HCT116 (cell line): Measurements from ENCODE around the gene DRG2. TPM values are rescaled to one million over a fixed set of nuclear protein-coding genes. Genes with fewer than 3 reads are reported as not detected.

ENCODE experiments used
- ATAC-seq: fragments of 200-7000 bp; cut with Tn5 transposase; 2 replicates; pipeline ENCODE4 v1.9.1; 2020; ENCODE audit warnings: mild to moderate bottlenecking, moderate library complexity
- BruUV-seq: library from RNA; stranded (reverse); fragments of 400-500 nt; replicated peaks from 2 replicates; lab custom pipeline; 2021; lab: Mats Ljungman, UMichigan
- CTCF ChIA-PET: fragments of 300-600 bp; sonication (Branson Sonifier 250); formaldehyde crosslinking; loops from one replicate; lab custom pipeline; 2021; ENCODE audit warnings: antibody characterized with exemption; lab: Charles Lee
- POLR2A ChIA-PET: fragments of 300-600, 350-600 bp; sonication (Branson Sonifier 250); formaldehyde crosslinking; loops from one replicate; lab custom pipeline; 2021; ENCODE audit warnings: antibody characterized with exemption; lab: Charles Lee
- RAD21 ChIA-PET, 2 experiments: fragments of 300-600 bp; sonication (Branson Sonifier 250); formaldehyde crosslinking; loops; one replicate each; lab custom pipeline; 2023; ENCODE audit warnings: low total read pairs in 2 of 2; ENCODE audit not compliant: uncharacterized antibody in 2 of 2, unreplicated experiment in 2 of 2, low non-redundant PET in 1 of 2; lab: Charles Lee
- DNase-seq: peaks from one replicate; pipeline ENCODE4 v3.0.0-alpha.2; 2010; ENCODE audit warnings: low read depth, low spot score
- H2AFZ ChIP-seq: fragments of 200-600 bp; shearing (Covaris generic), sonication (generic); 2 replicates; pipeline ENCODE4 v1.6.1; 2017; ENCODE audit warnings: low read depth, mixed run types, mixed read lengths, antibody characterized with exemption, low read length; ENCODE audit not compliant: poor library complexity, severe bottlenecking
- H3K27ac ChIP-seq: 2 replicates; pipeline ENCODE4 v1.5.1; 2012; ENCODE audit warnings: low read depth, low read length
- H3K27me3 ChIP-seq: fragments of 200-600 bp; sonication (generic); 2 replicates; pipeline ENCODE4 v1.6.1; 2016; ENCODE audit warnings: mixed run types, low read length, mixed read lengths; ENCODE audit not compliant: insufficient read depth
- H3K36me3 ChIP-seq, 2 experiments: fragments of 200-500 bp in 1 of 2; fragments of 200-600 bp in 1 of 2; sonication (Bioruptor generic) in 1 of 2; sonication (generic) in 1 of 2; 2 replicates each; pipeline versions ENCODE4 v1.5.1 to v1.6.1; 2014 to 2016; ENCODE audit warnings: low read length in 2 of 2, inconsistent platforms in 1 of 2, mixed read lengths in 1 of 2, mixed run types in 1 of 2; ENCODE audit not compliant: insufficient read depth in 2 of 2, control insufficient read depth in 1 of 2
- H3K4me1 ChIP-seq, 2 experiments: fragments of 200-600 bp in 1 of 2; sonication (generic) in 1 of 2; 2 replicates each; pipeline versions ENCODE4 v1.5.1 to v1.6.1; 2012 to 2017; ENCODE audit warnings: low read length in 2 of 2, inconsistent platforms in 1 of 2, mild to moderate bottlenecking in 1 of 2, mixed read lengths in 1 of 2, mixed run types in 1 of 2, moderate library complexity in 1 of 2; ENCODE audit not compliant: insufficient read depth in 2 of 2, control insufficient read depth in 1 of 2
- H3K4me2 ChIP-seq: fragments of 200-600 bp; sonication (generic); 2 replicates; pipeline ENCODE4 v1.6.1; 2017; ENCODE audit warnings: mixed run types, low read length, mixed read lengths
- H3K4me3 ChIP-seq, 2 experiments: fragments of 200-600 bp in 1 of 2; sonication (generic) in 1 of 2; replicated peaks in 1 of 2; 2 replicates each; pipeline ENCODE4 v1.5.1; 2011 to 2016; ENCODE audit warnings: low read length in 2 of 2, control low read depth in 1 of 2, low read depth in 1 of 2, mild to moderate bottlenecking in 1 of 2, mixed read lengths in 1 of 2, mixed run types in 1 of 2
- H3K79me2 ChIP-seq: fragments of 200-600 bp; sonication (generic); 2 replicates; pipeline ENCODE4 v1.6.1; 2017; ENCODE audit warnings: mild to moderate bottlenecking, mixed run types, low read length, moderate library complexity, mixed read lengths; ENCODE audit not compliant: insufficient read depth
- H3K9ac ChIP-seq: fragments of 200-600 bp; sonication (generic); 2 replicates; pipeline ENCODE4 v1.6.1; 2016; ENCODE audit warnings: low read length, mixed read lengths
- H3K9me2 ChIP-seq: fragments of 200-600 bp; sonication (generic), shearing (Covaris generic); 2 replicates; pipeline ENCODE4 v1.6.1; 2017; ENCODE audit warnings: mixed run types, mild to moderate bottlenecking, moderate library complexity; ENCODE audit not compliant: insufficient read depth
- H3K9me3 ChIP-seq, 2 experiments: fragments of 200-500 bp in 1 of 2; fragments of 200-600 bp in 1 of 2; sonication (Bioruptor generic) in 1 of 2; sonication (generic) in 1 of 2; 2 replicates each; pipeline ENCODE4 v1.6.1; 2014 to 2017; ENCODE audit warnings: low read length in 2 of 2, mixed read lengths in 2 of 2, inconsistent platforms in 1 of 2, low read depth in 1 of 2, mild to moderate bottlenecking in 1 of 2, mixed run types in 1 of 2, moderate library complexity in 1 of 2; ENCODE audit not compliant: control insufficient read depth in 1 of 2, insufficient read depth in 1 of 2
- H4K20me1 ChIP-seq: fragments of 200-600 bp; sonication (generic), shearing (Covaris generic); 2 replicates; pipeline ENCODE4 v1.6.1; 2017; ENCODE audit warnings: mixed run types, mild to moderate bottlenecking, moderate library complexity; ENCODE audit not compliant: insufficient read depth
- ATF3 ChIP-seq: IDR thresholded peaks from 2 replicates; pipeline ENCODE4 v1.6.1; 2012
- ELF1 ChIP-seq: IDR thresholded peaks from 2 replicates; pipeline ENCODE4 v1.6.1; 2012; ENCODE audit warnings: low read depth, borderline replicate concordance
- EZH2 ChIP-seq: fragments of 200-600 bp; sonication (generic); IDR thresholded peaks from 2 replicates; pipeline ENCODE4 v1.6.1; 2017; ENCODE audit warnings: antibody characterized with exemption, mixed run types
- EZH2phosphoT487 ChIP-seq: fragments of 200-600 bp; IDR thresholded peaks from 2 replicates; pipeline ENCODE4 v1.6.1; 2018; ENCODE audit warnings: antibody characterized with exemption, borderline replicate concordance
- JUND ChIP-seq: IDR thresholded peaks from 2 replicates; pipeline ENCODE4 v1.6.1; 2012
- POLR2A ChIP-seq: IDR thresholded peaks from 2 replicates; pipeline ENCODE4 v1.7.0; 2011; ENCODE audit warnings: borderline replicate concordance; ENCODE audit not compliant: insufficient read depth, insufficient read length; ENCODE audit errors: extremely low read depth
- REST ChIP-seq: IDR thresholded peaks from 2 replicates; pipeline ENCODE4 v1.6.1; 2012; ENCODE audit warnings: low read depth
- YY1 ChIP-seq: IDR thresholded peaks from 2 replicates; pipeline ENCODE4 v1.6.1; 2011; ENCODE audit warnings: low read length, low read depth, moderate library complexity, mild to moderate bottlenecking; ENCODE audit not compliant: insufficient replicate concordance; ENCODE audit errors: extremely low read depth
- intact Hi-C: fragments of 100-400 bp; cut with micrococcal nuclease; formaldehyde crosslinking; loops from 2 replicates; pipeline ENCODE4 v1.10.0; 2022
- total RNA-seq: library from RNA; stranded (reverse); gene quantifications from one replicate; pipeline ENCODE4 v1.2.1, GENCODE V29; 2021; ENCODE audit not compliant: unreplicated experiment
- TF ChIP-seq, protein P1 (sequence below): IDR thresholded peaks from 2 replicates; pipeline ENCODE4 v1.6.1; 2011; ENCODE audit warnings: mild to moderate bottlenecking, low read length, moderate library complexity; ENCODE audit not compliant: insufficient replicate concordance; ENCODE audit errors: extremely low read depth

Gene DRG2
- total RNA-seq, 1 experiment from 2014 or later: 41.0 TPM

- Histone ChIP-seq H3K9me2 (no peaks in the 10 kb centered on the region), H3K36me3 (no peaks in the 10 kb centered on the region), H3K9ac (no peak overlapping the region), H3K9me3 (no peaks in the 10 kb centered on the region; a peak in 2 of 4 replicates), H3K79me2 (no peaks in the 10 kb centered on the region), H2AFZ (no peak overlapping the region)
- BruUV-seq: no TSS peak
- ChIA-PET RAD21 (interaction anchor here in 1 of 2 experiments (0.7 kb wide), 1 partner anchor 208 kb away, joined by 3 read pairs; no protein-coding TSS in a partner anchor), POLR2A (no interaction called here), CTCF (no interaction called here)
- no peak for TF ChIP-seq POLR2A
- TF ChIP-seq, all 23 proteins: peak for 0
- Histone ChIP-seq H3K4me1 (no peaks in the 10 kb centered on the region), H4K20me1 (no peaks in the 10 kb centered on the region), H3K27ac (no peak overlapping the region), H3K4me2 (no peak overlapping the region), H3K4me3 (no peak overlapping the region), H3K27me3 (no peaks in the 10 kb centered on the region)
- ATAC-seq (no peak), DNase-seq (no peak)
- intact Hi-C loops: no loop called here
Observed at GRCh38 chr17:18121144-18121910, 33.6 kb downstream of the DRG2 start.

DNA sequence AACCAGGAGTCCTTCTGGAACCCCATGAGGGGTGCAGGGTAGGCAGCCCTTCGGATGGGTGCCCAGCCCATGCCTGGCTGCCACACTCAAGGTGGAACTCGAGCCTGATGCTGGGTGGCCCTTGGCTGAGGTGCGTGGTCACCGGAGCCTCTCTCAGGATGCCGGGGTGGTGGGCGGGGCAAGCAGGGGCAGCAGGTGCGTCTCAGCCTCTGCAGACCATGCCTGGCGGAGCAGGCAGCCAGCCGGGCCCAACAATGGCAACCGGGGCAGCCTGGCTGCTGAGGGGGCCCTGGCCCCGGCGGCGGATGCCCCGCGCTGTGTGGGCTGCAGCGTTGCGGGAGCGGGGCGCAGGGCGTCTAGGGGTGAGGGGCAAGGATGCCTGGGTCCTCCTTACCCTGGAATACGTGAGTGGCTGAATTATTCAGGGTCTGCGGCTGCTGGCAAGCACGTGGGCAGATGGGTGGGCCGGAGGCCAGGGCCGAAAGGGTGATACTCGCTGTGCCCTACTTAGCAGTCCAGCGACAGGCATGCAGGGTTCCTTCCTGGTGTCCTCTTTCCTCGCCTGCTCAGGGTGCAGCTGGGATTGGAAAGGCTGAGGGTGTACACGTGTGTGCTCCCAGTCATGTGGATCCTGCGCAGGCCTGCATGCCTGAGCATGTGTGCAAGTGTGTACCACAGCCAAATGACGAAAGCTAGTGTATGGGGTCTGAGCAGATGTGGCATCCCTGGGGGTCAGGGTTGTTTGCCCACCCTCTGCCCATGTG lies 35.4 kb downstream of the DRG2 start:
- no peak for DNase-seq
- Histone ChIP-seq H3K27me3 (no peaks in the 10 kb centered on the region), H4K20me1 (no peaks in the 10 kb centered on the region), H3K9me3 (no peaks in the 10 kb centered on the region; a peak in 2 of 4 replicates), H3K27ac (no peak overlapping the region), H3K79me2 (no peaks in the 10 kb centered on the region), H3K9me2 (no peaks in the 10 kb centered on the region), H3K36me3 (no peaks in the 10 kb centered on the region), H3K4me3 (no peak overlapping the region), H3K4me1 (no peaks in the 10 kb centered on the region), H3K4me2 (no peak overlapping the region), H3K9ac (no peak overlapping the region), H2AFZ (no peak overlapping the region)
- RAD21 ChIA-PET: no interaction called here
- CTCF ChIA-PET: no interaction called here
- intact Hi-C loops: no loop called here
- POLR2A ChIA-PET: no interaction called here
- TF ChIP-seq REST (no peak), EZH2phosphoT487 (no peak), ELF1 (no peak), EZH2 (no peak), JUND (no peak), YY1 (no peak), POLR2A (no peak), ATF3 (no peak)
- TF ChIP-seq, protein P1, sequence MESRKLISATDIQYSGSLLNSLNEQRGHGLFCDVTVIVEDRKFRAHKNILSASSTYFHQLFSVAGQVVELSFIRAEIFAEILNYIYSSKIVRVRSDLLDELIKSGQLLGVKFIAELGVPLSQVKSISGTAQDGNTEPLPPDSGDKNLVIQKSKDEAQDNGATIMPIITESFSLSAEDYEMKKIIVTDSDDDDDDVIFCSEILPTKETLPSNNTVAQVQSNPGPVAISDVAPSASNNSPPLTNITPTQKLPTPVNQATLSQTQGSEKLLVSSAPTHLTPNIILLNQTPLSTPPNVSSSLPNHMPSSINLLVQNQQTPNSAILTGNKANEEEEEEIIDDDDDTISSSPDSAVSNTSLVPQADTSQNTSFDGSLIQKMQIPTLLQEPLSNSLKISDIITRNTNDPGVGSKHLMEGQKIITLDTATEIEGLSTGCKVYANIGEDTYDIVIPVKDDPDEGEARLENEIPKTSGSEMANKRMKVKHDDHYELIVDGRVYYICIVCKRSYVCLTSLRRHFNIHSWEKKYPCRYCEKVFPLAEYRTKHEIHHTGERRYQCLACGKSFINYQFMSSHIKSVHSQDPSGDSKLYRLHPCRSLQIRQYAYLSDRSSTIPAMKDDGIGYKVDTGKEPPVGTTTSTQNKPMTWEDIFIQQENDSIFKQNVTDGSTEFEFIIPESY: no peak
- BruUV-seq: no TSS peak
- ATAC-seq: no peak
